ENCODE data around the gene PTPN18. TPM values are rescaled to one million over a fixed set of nuclear protein-coding genes. Genes with fewer than 3 reads are reported as not detected.
A peak's percentile ranks its signal among the peaks of the same experiment; 100 is the strongest.

The PTPN18 gene
- total and polyA plus RNA-seq, 2 donors (not counting 1 experiment from before 2014, with no cell fraction given), result 91.0 to 102 TPM

- H3K79me2 ChIP-seq (ENCODE audit: control insufficient read depth, insufficient read depth, low read length), result peaks cover 32% of the 10 kb centered on the region
- Mint-ChIP-seq H3K9me3 (ENCODE audit: insufficient read depth) (no peaks in the 10 kb centered on the region), H3K4me3 (peak overlapping the region; percentile 99), H3K27ac (peak overlapping the region; percentile 99), H3K27me3 (no peaks in the 10 kb centered on the region), H3K4me1 (peaks cover 65% of the 10 kb centered on the region)
- H3K27me3 ChIP-seq (replicated peaks in 1 of 4; ENCODE audit: control extremely low read depth in 1 of 4, control insufficient read depth in 3 of 4, insufficient read depth in 4 of 4, low read length in 3 of 4), result no peaks in the 10 kb centered on the region
- peak; percentile 89 for DNase-seq
- H3K27ac ChIP-seq (ENCODE audit: low read length in 2 of 2), result peak overlapping the region; percentile 48 to 76
- peaks cover 0 to 7% (median 0%) of the 10 kb centered on the region in 3 donors for H3K9me3 ChIP-seq (ENCODE audit: control extremely low read depth in 1 of 3, control insufficient read depth in 2 of 3, insufficient read depth in 1 of 3, low read length in 2 of 3)
- intact Hi-C loops (cut with micrococcal nuclease), result loop anchor here (1.0 to 5.0 kb wide), 4 partner anchors 16 to 1120 kb away; partner anchors contain the start of genes IMP4, MZT2A and PTPN18
- peaks cover 0 to 6% of the 10 kb centered on the region in 2 experiments for H3K36me3 ChIP-seq (replicated peaks in 1 of 2; ENCODE audit: control extremely low read depth in 1 of 2, control insufficient read depth in 1 of 2, extremely low read depth in 1 of 2, insufficient read depth in 2 of 2, low read length in 1 of 2)
- peak overlapping the region; percentile 93 for H2AFZ ChIP-seq (ENCODE audit: insufficient read depth, low read depth, low read length, poor library complexity, severe bottlenecking)
- H3K4me1 ChIP-seq (ENCODE audit: control insufficient read depth in 2 of 2, insufficient read depth in 2 of 2, low read length in 2 of 2), result peaks cover 32 to 62% of the 10 kb centered on the region in 2 donors
- H3K9ac ChIP-seq (ENCODE audit: low read length), result peak overlapping the region; percentile 80
- peak; percentile 82 for ATAC-seq (ENCODE audit: low read depth)
- H3K4me3 ChIP-seq (ENCODE audit: control extremely low read depth in 1 of 5, extremely low read depth in 1 of 5, insufficient read depth in 1 of 5, low read depth in 2 of 5, low read length in 4 of 5), result peak overlapping the region; percentile 66 to 82 (median 75)
- peak overlapping the region; percentile 94 for H3K4me2 ChIP-seq (replicated peaks; ENCODE audit: low read depth, low read length, poor library complexity, severe bottlenecking)
- POLR2A ChIA-PET, result interaction anchor here (0.6 to 3.7 kb wide), 3 partner anchors 18 to 31 kb away, joined by 3 to 27 read pairs (median 4); partner anchors contain the start of gene IMP4
- CTCF ChIA-PET, result interaction anchor here (0.7 to 6.7 kb wide), 16 partner anchors 9 to 55 kb away, joined by 3 to 61 read pairs (median 4); partner anchors contain the start of genes IMP4 and PTPN18
- WGBS (ENCODE audit: insufficient coverage), result under 1% methylated on average over 81 of the region's 81 CpGs
- H4K20me1 ChIP-seq (ENCODE audit: control insufficient read depth, insufficient read depth, low read length, poor library complexity, severe bottlenecking), result peaks cover 19% of the 10 kb centered on the region
- no peak for TF ChIP-seq EZH2 (IDR thresholded peaks at IDR 0.05; ENCODE audit: borderline replicate concordance, insufficient read depth, low read depth, low read length, poor library complexity, severe bottlenecking)
- peak; percentile 81 for TF ChIP-seq CTCF (IDR thresholded peaks at IDR 0.05)
Measured at GRCh38 chr2:130372055-130372832, 16.4 kb downstream of the PTPN18 start.
